NCI-H2081 (cell line): ENCODE data around the gene OVOL1.
"Not testable (repeated sequence)": the region's sequence is repeated elsewhere in the genome, so short reads cannot be mapped to it uniquely, and the experiment has no call there.

Experiments
- DNase-seq, 2 experiments: peaks; one replicate each; lab custom pipeline; 2025; lab: John Stamatoyannopoulos, UW

The OVOL1 gene

GRCh38 chr11:65814986-65815565, 28.2 kb downstream of the OVOL1 start:
- no peak for DNase-seq

GRCh38 chr11:65816696-65817095, 29.8 kb downstream of the OVOL1 start:
- DNase-seq = no peak

GRCh38 chr11:65817312-65817834, 30.5 kb downstream of the OVOL1 start:
- DNase-seq = no peak

- peak; percentile 80 to 87 for DNase-seq
These were observed 31.2 kb downstream of the OVOL1 start for GRCh38 chr11:65817835-65818680.

GRCh38 chr11:65821107-65821506, 34.2 kb downstream of the OVOL1 start:
- DNase-seq = peak; percentile 56 to 87

- peak; percentile 46 to 89 for DNase-seq
These were observed 36.1 kb downstream of the OVOL1 start for GRCh38 chr11:65822776-65823528.

- DNase-seq = no peak
These were observed 40.3 kb downstream of the OVOL1 start for GRCh38 chr11:65826984-65827735.

- no peak for DNase-seq
These were observed 42.6 kb downstream of the OVOL1 start for GRCh38 chr11:65829459-65829858.

GRCh38 chr11:65832231-65832630, 45.4 kb downstream of the OVOL1 start:
- not testable (repeated sequence) for DNase-seq

GRCh38 chr11:65833297-65834030, 46.6 kb downstream of the OVOL1 start, which contains the start of gene SNX32:
TSS of gene SNX32 (plus strand) at chr11:65833963. CDS start at chr11:65834066, 103 bp downstream.
- peak; percentile 86 to 94 for DNase-seq

- no peak for DNase-seq
These were observed 47.3 kb downstream of the OVOL1 start for GRCh38 chr11:65834202-65834601.

GRCh38 chr11:65842144-65842543, 55.3 kb downstream of the OVOL1 start:
- no peak for DNase-seq

- no peak for DNase-seq
These were observed 56.9 kb downstream of the OVOL1 start for GRCh38 chr11:65843811-65844210.

- no peak for DNase-seq
These were observed 57.5 kb downstream of the OVOL1 start for GRCh38 chr11:65844231-65844872.
